Chondrocyte (in vitro differentiated cells): Measurements from ENCODE around the gene ABL2. TPM values are rescaled to one million over a fixed set of nuclear protein-coding genes. Genes with fewer than 3 reads are reported as not detected.
"Not testable (repeated sequence)": the region's sequence is repeated elsewhere in the genome, so short reads cannot be mapped to it uniquely, and the experiment has no call there.

Experiments used
- DNase-seq: peaks from one replicate; pipeline ENCODE4 v3.0.0; 2021; ENCODE audit warnings: mixed read lengths, low spot score
- H3K27ac Mint-ChIP-seq: one replicate; pipeline ENCODE4 v1.8.0; 2021; ENCODE audit warnings: mild to moderate bottlenecking, moderate library complexity, mixed read lengths; ENCODE audit not compliant: unreplicated experiment
- H3K27me3 Mint-ChIP-seq: 2 replicates; pipeline ENCODE4 v1.8.0; 2021; ENCODE audit warnings: low read depth, mixed read lengths
- H3K36me3 Mint-ChIP-seq: 2 replicates; pipeline ENCODE4 v1.8.0; 2021; ENCODE audit warnings: low read depth, mixed read lengths
- H3K4me1 Mint-ChIP-seq: 2 replicates; pipeline ENCODE4 v1.8.0; 2021; ENCODE audit warnings: low read depth, mild to moderate bottlenecking, mixed read lengths
- H3K4me3 Mint-ChIP-seq: one replicate; pipeline ENCODE4 v1.8.0; 2021; ENCODE audit warnings: mild to moderate bottlenecking, moderate library complexity, mixed read lengths; ENCODE audit not compliant: unreplicated experiment
- H3K9me3 Mint-ChIP-seq: 2 replicates; pipeline ENCODE4 v1.8.0; 2021; ENCODE audit warnings: low read depth, mixed read lengths
- total RNA-seq: library from RNA; stranded (reverse); gene quantifications from 3 replicates; pipeline ENCODE4 v1.2.1, GENCODE V29; 2021
- TF ChIP-seq, protein P1 (sequence below): fragments of 200-600 bp; sonication (generic); IDR thresholded peaks from 2 replicates; pipeline ENCODE4 v1.5.0; 2021; ENCODE audit warnings: antibody characterized with exemption, mild to moderate bottlenecking, moderate library complexity

Gene ABL2
- total RNA-seq, 1 donor from 2014 or later: 23.1 TPM

DNA sequence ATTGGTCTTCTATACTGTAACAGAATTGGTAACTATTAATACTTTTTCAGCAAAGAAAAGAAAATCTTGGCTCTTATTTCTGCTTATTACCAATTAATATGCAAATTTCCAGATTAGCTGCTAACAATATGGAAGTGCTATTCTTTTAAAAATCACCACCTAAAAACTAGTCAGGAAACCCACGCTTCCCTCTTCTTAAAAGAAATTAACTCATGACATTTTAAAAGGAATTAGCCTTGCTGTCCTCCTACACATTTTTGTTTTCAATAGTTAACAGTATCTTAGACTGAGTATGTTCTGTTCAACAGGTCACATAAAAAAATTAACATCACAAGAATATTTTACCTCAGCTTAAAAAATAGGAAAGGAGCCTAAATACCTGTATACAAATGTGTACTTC is 27.3 kb downstream of the ABL2 start:
- TF ChIP-seq, protein P1, sequence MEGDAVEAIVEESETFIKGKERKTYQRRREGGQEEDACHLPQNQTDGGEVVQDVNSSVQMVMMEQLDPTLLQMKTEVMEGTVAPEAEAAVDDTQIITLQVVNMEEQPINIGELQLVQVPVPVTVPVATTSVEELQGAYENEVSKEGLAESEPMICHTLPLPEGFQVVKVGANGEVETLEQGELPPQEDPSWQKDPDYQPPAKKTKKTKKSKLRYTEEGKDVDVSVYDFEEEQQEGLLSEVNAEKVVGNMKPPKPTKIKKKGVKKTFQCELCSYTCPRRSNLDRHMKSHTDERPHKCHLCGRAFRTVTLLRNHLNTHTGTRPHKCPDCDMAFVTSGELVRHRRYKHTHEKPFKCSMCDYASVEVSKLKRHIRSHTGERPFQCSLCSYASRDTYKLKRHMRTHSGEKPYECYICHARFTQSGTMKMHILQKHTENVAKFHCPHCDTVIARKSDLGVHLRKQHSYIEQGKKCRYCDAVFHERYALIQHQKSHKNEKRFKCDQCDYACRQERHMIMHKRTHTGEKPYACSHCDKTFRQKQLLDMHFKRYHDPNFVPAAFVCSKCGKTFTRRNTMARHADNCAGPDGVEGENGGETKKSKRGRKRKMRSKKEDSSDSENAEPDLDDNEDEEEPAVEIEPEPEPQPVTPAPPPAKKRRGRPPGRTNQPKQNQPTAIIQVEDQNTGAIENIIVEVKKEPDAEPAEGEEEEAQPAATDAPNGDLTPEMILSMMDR: no peak
- H3K36me3 Mint-ChIP-seq: no peaks in the 10 kb centered on the region
- H3K27me3 Mint-ChIP-seq: no peaks in the 10 kb centered on the region
- H3K4me3 Mint-ChIP-seq: no peak overlapping the region
- no peak for DNase-seq
- no peak overlapping the region for H3K27ac Mint-ChIP-seq
- H3K9me3 Mint-ChIP-seq: no peaks in the 10 kb centered on the region
- peaks cover 16% of the 10 kb centered on the region for H3K4me1 Mint-ChIP-seq

DNA sequence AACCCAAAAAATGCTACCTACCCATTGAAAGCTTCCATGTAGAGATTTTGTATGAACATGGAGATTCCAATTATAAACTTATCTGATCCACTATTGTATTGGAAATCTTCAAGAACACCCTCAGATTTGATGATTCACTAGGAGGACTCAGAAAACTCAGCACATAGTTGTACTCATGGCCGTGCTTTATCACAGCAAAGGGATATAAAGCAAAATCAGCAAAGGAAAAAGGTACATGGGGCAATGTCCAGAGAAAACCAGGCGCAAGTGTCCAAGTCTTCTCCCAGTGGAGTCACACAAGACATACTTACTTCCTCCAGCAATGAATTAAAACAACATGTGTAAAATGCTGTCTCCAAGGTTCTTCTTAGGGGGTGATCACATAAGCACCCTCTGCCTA is 28.9 kb downstream of the ABL2 start:
- Mint-ChIP-seq H3K4me1 (peaks cover 5% of the 10 kb centered on the region), H3K4me3 (no peak overlapping the region), H3K27ac (no peak overlapping the region), H3K36me3 (no peaks in the 10 kb centered on the region), H3K9me3 (no peaks in the 10 kb centered on the region), H3K27me3 (no peaks in the 10 kb centered on the region)
- TF ChIP-seq, protein P1: no peak
- no peak for DNase-seq

DNA sequence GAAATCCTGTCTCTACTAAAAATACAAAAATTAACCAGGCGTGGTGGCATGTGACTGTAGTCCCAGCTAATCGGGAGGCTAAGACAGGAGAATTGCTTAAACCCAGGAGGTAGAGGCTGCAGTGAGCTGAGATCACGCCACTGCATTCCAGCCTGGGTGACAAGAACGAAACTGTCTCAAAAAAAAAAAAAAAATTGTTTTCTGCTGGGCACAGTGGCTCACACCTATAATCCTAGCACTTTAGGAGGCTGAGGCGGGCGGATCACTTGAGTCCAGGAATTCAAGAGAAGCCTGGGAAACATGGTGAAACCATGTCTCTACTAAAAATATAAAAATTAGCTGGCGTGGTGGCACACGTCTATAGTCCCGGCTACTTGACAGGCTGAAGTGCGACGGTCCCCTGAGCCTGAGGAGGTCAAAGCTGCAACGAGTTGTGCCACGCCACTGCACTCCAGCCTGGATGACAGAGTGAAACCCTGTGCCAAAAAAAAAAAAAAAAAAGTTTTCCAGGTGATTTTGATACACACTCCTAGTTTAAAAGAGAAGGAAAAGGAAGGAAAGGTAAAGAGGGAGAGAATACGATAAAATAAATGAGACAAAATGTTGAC is 31.7 kb downstream of the ABL2 start:
- Mint-ChIP-seq H3K27ac (no peak overlapping the region), H3K9me3 (no peaks in the 10 kb centered on the region), H3K27me3 (no peaks in the 10 kb centered on the region), H3K4me3 (no peak overlapping the region), H3K4me1 (peaks cover 6% of the 10 kb centered on the region), H3K36me3 (no peaks in the 10 kb centered on the region)
- no peak for DNase-seq
- TF ChIP-seq, protein P1: no peak

DNA sequence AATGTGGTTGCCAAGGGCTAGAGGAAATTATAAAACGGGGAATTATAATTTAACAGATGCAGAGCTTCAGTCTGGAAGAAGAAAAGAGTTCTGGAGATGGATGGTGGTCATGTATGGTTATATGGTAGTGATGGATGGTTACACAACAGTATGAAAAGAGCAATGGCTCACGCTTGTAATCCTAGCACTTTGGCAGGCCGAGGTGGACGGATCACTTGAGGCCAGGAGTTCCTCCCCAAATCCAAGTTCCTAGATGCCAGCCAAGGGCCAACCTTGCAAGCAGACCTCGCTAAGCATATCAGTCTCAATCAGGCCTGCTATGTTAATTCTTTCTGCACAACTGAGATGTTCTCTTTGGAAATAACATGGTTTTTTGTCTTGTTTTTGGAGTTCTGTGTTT is 33.6 kb downstream of the ABL2 start:
- not testable (repeated sequence) for H3K9me3 Mint-ChIP-seq, H3K27ac Mint-ChIP-seq, DNase-seq, H3K4me1 Mint-ChIP-seq, H3K36me3 Mint-ChIP-seq, H3K4me3 Mint-ChIP-seq, H3K27me3 Mint-ChIP-seq

DNA sequence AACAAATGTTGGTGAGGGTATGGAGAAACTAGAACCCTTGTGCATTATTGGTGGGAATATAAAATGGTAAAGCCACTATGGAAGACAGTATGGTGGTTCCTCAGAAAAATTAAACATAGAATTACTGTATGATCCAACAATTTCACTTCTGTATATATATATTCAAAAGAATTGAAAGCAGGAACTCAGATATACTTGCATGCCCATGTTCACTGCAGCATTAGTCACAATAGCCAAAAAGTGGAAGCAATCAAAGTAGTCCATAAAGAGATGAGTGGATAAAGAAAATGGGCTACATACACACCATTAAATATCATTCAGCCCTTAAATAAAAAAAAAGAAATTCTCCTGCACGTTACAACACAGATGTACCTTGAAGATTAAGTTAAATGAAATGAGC is 34.1 kb downstream of the ABL2 start:
- H3K36me3 Mint-ChIP-seq: no peaks in the 10 kb centered on the region
- H3K27ac Mint-ChIP-seq: no peak overlapping the region
- H3K4me1 Mint-ChIP-seq: peaks cover 6% of the 10 kb centered on the region
- TF ChIP-seq, protein P1: no peak
- no peak for DNase-seq
- no peaks in the 10 kb centered on the region for H3K27me3 Mint-ChIP-seq
- H3K4me3 Mint-ChIP-seq: no peak overlapping the region
- H3K9me3 Mint-ChIP-seq: no peaks in the 10 kb centered on the region

DNA sequence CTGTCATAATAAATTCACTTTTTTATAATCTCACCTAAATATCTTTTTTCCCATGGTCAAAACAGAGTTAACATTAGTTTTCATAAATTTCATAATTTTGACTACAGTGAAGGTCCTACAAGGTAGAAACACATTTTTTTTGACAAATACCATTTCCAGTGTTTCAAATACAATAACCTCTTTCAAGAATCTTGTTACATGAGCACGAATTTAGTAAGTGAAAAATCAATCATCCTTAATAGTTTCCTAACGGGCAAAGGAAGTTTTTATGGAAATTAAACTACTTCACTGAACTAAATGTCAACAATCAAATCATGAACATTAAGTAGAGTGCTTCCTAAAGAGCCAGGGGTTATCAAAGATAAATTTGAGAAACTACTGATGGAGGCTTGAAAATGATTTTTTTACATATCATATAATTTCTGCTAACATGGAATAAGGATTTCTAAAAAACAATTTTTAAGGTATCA is 35.4 kb downstream of the ABL2 start:
- H3K27me3 Mint-ChIP-seq: no peaks in the 10 kb centered on the region
- no peak overlapping the region for H3K4me3 Mint-ChIP-seq
- no peaks in the 10 kb centered on the region for H3K9me3 Mint-ChIP-seq
- H3K27ac Mint-ChIP-seq: no peak overlapping the region
- peaks cover 6% of the 10 kb centered on the region for H3K4me1 Mint-ChIP-seq
- TF ChIP-seq, protein P1: no peak
- no peak for DNase-seq
- H3K36me3 Mint-ChIP-seq: no peaks in the 10 kb centered on the region
